Tibial nerve (tissue), 4 donors: ENCODE results near the gene ATP2C2. TPM values are rescaled to one million over a fixed set of nuclear protein-coding genes. Genes with fewer than 3 reads are reported as not detected.
"Not testable (repeated sequence)": the region's sequence is repeated elsewhere in the genome, so short reads cannot be mapped to it uniquely, and the experiment has no call there.

Experiments used
- DNase-seq, 2 donors: peaks; one replicate each; pipeline ENCODE4 v3.0.0-alpha.2; 2019; ENCODE audit warnings: low spot score in 2 of 2
- H3K27ac ChIP-seq, 4 donors: fragments of 200-600 bp; sonication (generic) in 3 of 4; one replicate each; pipeline ENCODE4 v1.5.1; 2017 to 2019; ENCODE audit warnings: mild to moderate bottlenecking in 1 of 4
- H3K27me3 ChIP-seq, 2 donors: fragments of 200-600 bp; sonication (generic) in 1 of 2; one replicate each; pipeline versions ENCODE4 v1.5.1 to v1.6.0; 2017 to 2019
- H3K36me3 ChIP-seq, 3 donors: fragments of 200-600 bp; sonication (generic); one replicate each; pipeline ENCODE4 v1.5.1; 2018 to 2019
- H3K4me1 ChIP-seq, 4 donors: fragments of 200-600 bp; sonication (generic) in 3 of 4; one replicate each; pipeline ENCODE4 v1.5.1; 2017 to 2019
- H3K4me3 ChIP-seq, 4 donors: fragments of 200-600 bp; sonication (generic) in 3 of 4; one replicate each; pipeline ENCODE4 v1.5.1; 2017 to 2019; ENCODE audit warnings: mild to moderate bottlenecking in 1 of 4, moderate library complexity in 1 of 4
- H3K9me3 ChIP-seq, 4 donors: fragments of 200-600 bp; sonication (generic) in 3 of 4; one replicate each; pipeline ENCODE4 v1.5.1; 2017 to 2019
- CTCF ChIP-seq, 5 experiments: fragments of 200-600 bp in 3 of 5; fragments of 450-650 bp in 2 of 5; sonication (generic) in 3 of 5; IDR thresholded peaks; one replicate each; pipeline ENCODE4 v1.5.1; 2016 to 2019; ENCODE audit warnings: antibody characterized with exemption in 5 of 5, mild to moderate bottlenecking in 3 of 5, moderate library complexity in 2 of 5
- EP300 ChIP-seq, 2 donors: sonication (generic); formaldehyde crosslinking; IDR thresholded peaks; one replicate each; pipeline ENCODE4 v1.6.1; 2017; ENCODE audit warnings: antibody characterized with exemption in 2 of 2, mild to moderate bottlenecking in 1 of 2
- POLR2A ChIP-seq, 2 donors: fragments of 450-650 bp; IDR thresholded peaks; one replicate each; pipeline ENCODE4 v1.6.1; 2017; ENCODE audit warnings: antibody characterized with exemption in 2 of 2, mild to moderate bottlenecking in 2 of 2, moderate library complexity in 2 of 2
- WGBS, 2 donors: methylation state at CpG; one replicate each; pipeline ENCODE4 v1.1.5; 2018; 5-methylcytosine and 5-hydroxymethylcytosine counted together
- total RNA-seq, 4 donors: library from RNA; depleted of rRNA; stranded (reverse); fragments of >200 nt; gene quantifications; one replicate each; pipeline ENCODE4 v1.1.0, GENCODE V29; 2016

Gene ATP2C2
- total RNA-seq, 4 donors from 2014 or later: not detected

GRCh38 chr16:84449156-84450140 is 81.1 kb downstream of the ATP2C2 start:
- TF ChIP-seq CTCF (IDR thresholded peaks at IDR 0.05) (no peak), EP300 (IDR thresholded peaks at IDR 0.05) (no peak), POLR2A (IDR thresholded peaks at IDR 0.05) (no peak)
- H3K4me3 ChIP-seq: no peak overlapping the region
- peaks cover 0 to 6% (median 0%) of the 10 kb centered on the region in 4 donors for H3K4me1 ChIP-seq
- no peaks in the 10 kb centered on the region for H3K9me3 ChIP-seq
- no peaks in the 10 kb centered on the region for H3K27me3 ChIP-seq
- WGBS, 2 donors: 85 to 91% methylated on average over 27 to 38 of the region's 38 CpGs
- H3K36me3 ChIP-seq: no peaks in the 10 kb centered on the region
- no peak for DNase-seq
- no peak overlapping the region for H3K27ac ChIP-seq

- Histone ChIP-seq H3K4me1 (peaks cover 0 to 6% (median 0%) of the 10 kb centered on the region in 4 donors), H3K9me3 (no peaks in the 10 kb centered on the region), H3K27ac (no peak overlapping the region), H3K36me3 (no peaks in the 10 kb centered on the region), H3K4me3 (no peak overlapping the region), H3K27me3 (no peaks in the 10 kb centered on the region)
- no peak for TF ChIP-seq EP300 (IDR thresholded peaks at IDR 0.05)
- TF ChIP-seq POLR2A (IDR thresholded peaks at IDR 0.05): no peak
- TF ChIP-seq CTCF (IDR thresholded peaks at IDR 0.05): no peak
- no peak for DNase-seq
- WGBS, 2 donors: 84 to 85% methylated on average over 11 of the region's 11 CpGs
These were observed 82.0 kb downstream of the ATP2C2 start for GRCh38 chr16:84450176-84450865.

- not testable (repeated sequence) for H3K9me3 ChIP-seq, H3K27me3 ChIP-seq, H3K4me3 ChIP-seq, H3K27ac ChIP-seq, H3K36me3 ChIP-seq, H3K4me1 ChIP-seq, DNase-seq
- WGBS, 2 donors: 79 to 81% methylated on average over 9 of the region's 9 CpGs
These were observed 82.8 kb downstream of the ATP2C2 start for GRCh38 chr16:84451010-84451676.

GRCh38 chr16:84451781-84452180 is 83.4 kb downstream of the ATP2C2 start:
- H3K36me3 ChIP-seq: no peaks in the 10 kb centered on the region
- WGBS, 2 donors: 78 to 86% methylated on average over 16 to 17 of the region's 17 CpGs
- no peak overlapping the region for H3K4me3 ChIP-seq
- DNase-seq: no peak
- TF ChIP-seq POLR2A (IDR thresholded peaks at IDR 0.05) (no peak), CTCF (IDR thresholded peaks at IDR 0.05) (no peak), EP300 (IDR thresholded peaks at IDR 0.05) (no peak)
- H3K27ac ChIP-seq: no peak overlapping the region
- H3K9me3 ChIP-seq: no peaks in the 10 kb centered on the region
- H3K27me3 ChIP-seq: no peaks in the 10 kb centered on the region
- peaks cover 0 to under 1% (median 0%) of the 10 kb centered on the region in 4 donors for H3K4me1 ChIP-seq

- WGBS, 2 donors: 56 to 62% methylated on average over 34 of the region's 34 CpGs
- H3K4me1 ChIP-seq: no peaks in the 10 kb centered on the region
- DNase-seq: no peak
These were observed 84.9 kb downstream of the ATP2C2 start for GRCh38 chr16:84453061-84453752.

More at GRCh38 chr16:84453061-84453752, 84.9 kb downstream of the ATP2C2 start:
- no peaks in the 10 kb centered on the region for H3K36me3 ChIP-seq
- no peak overlapping the region for H3K4me3 ChIP-seq
- H3K27ac ChIP-seq: no peak overlapping the region
- no peaks in the 10 kb centered on the region for H3K27me3 ChIP-seq
- H3K9me3 ChIP-seq: no peaks in the 10 kb centered on the region
- TF ChIP-seq CTCF (IDR thresholded peaks at IDR 0.05): no peak
- no peak for TF ChIP-seq EP300 (IDR thresholded peaks at IDR 0.05)
- no peak for TF ChIP-seq POLR2A (IDR thresholded peaks at IDR 0.05)
